ENCODE results near the gene FAM222A. TPM values are rescaled to one million over a fixed set of nuclear protein-coding genes. Genes with fewer than 3 reads are reported as not detected.

Gene FAM222A
- total RNA-seq, 1 experiment from 2014 or later = 1.6 TPM

DNA sequence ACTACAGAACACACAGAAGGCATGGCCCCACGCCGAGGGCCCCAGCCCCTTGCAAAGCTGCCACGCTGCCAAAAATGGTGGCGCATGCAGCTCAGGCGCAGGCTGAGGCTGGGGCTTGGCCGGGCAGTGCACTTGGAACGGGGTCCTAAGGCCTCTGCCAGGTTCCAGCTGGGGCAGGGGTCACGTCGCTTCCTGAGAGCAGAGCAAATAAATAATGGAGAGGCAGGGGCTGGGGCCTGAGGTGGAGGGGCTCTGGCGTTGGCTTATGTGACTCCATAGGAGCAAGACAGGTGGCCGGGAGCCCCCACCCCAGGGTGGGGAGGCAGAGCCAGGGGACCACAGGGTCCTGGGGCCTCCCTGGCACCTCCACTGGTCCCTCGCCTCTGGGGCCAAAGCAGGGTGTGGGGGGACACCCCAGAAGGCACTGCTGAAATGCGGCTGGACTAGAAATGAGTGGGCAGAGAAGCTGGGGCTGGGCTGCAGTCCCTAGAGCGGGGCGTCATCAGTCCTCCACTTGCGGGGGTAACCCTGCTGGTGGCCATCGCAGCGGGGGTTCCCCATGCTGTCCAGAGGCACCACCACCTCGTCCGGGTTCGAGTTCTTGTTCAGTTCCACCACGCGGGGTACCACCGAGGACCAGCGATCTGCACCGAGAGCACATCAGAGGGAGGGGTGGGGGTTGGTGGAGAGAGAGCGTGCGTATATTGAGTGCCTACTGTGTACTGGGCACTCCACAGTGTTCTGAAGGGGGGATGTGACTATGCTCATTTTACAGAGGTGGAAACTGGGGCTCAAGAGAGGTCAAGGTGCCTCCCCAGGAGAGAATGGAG lies 69.7 kb downstream of the FAM222A start:
- ChIA-PET POLR2A (no interaction called here), CTCF (interaction anchor here (1.5 to 2.0 kb wide), 2 partner anchors 8 to 10 kb away, joined by 6 to 8 read pairs; no protein-coding TSS in a partner anchor)
- no peak for ATAC-seq
- H3K4me1 Mint-ChIP-seq = 0 out of 2 replicates have a peak, but pooled peaks cover 3% of the 10 kb centered on the region
- DNase-seq (ENCODE audit: low spot score) = no peak
- no peaks in the 10 kb centered on the region; the same call in 1 of the 2 replicates for H3K27me3 Mint-ChIP-seq (ENCODE audit: low read depth)
- no peak overlapping the region for H3K4me3 Mint-ChIP-seq
- no peaks in the 10 kb centered on the region for H3K36me3 Mint-ChIP-seq
- peaks cover 6% of the 10 kb centered on the region; the same call in 1 of the 2 replicates for H3K9me3 Mint-ChIP-seq
- peak overlapping the region; percentile 38; the same call in 1 of the 2 replicates for H3K27ac Mint-ChIP-seq
- TF ChIP-seq, protein P1, sequence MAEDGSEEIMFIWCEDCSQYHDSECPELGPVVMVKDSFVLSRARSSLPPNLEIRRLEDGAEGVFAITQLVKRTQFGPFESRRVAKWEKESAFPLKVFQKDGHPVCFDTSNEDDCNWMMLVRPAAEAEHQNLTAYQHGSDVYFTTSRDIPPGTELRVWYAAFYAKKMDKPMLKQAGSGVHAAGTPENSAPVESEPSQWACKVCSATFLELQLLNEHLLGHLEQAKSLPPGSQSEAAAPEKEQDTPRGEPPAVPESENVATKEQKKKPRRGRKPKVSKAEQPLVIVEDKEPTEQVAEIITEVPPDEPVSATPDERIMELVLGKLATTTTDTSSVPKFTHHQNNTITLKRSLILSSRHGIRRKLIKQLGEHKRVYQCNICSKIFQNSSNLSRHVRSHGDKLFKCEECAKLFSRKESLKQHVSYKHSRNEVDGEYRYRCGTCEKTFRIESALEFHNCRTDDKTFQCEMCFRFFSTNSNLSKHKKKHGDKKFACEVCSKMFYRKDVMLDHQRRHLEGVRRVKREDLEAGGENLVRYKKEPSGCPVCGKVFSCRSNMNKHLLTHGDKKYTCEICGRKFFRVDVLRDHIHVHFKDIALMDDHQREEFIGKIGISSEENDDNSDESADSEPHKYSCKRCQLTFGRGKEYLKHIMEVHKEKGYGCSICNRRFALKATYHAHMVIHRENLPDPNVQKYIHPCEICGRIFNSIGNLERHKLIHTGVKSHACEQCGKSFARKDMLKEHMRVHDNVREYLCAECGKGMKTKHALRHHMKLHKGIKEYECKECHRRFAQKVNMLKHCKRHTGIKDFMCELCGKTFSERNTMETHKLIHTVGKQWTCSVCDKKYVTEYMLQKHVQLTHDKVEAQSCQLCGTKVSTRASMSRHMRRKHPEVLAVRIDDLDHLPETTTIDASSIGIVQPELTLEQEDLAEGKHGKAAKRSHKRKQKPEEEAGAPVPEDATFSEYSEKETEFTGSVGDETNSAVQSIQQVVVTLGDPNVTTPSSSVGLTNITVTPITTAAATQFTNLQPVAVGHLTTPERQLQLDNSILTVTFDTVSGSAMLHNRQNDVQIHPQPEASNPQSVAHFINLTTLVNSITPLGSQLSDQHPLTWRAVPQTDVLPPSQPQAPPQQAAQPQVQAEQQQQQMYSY (CRISPR knock-in tag; IDR thresholded peaks at IDR 0.05) = no peak; the same call in 1 of the 2 replicates
- TF ChIP-seq ZNF232 (CRISPR knock-in tag; IDR thresholded peaks at IDR 0.05) (no peak), GTF2I (CRISPR knock-in tag; conservative IDR thresholded peaks at IDR 0.05) (no peak), CREB1 (CRISPR knock-in tag; IDR thresholded peaks at IDR 0.05) (no peak), SMAD3 (CRISPR knock-in tag; IDR thresholded peaks at IDR 0.05; ENCODE audit: borderline replicate concordance) (no peak), SOX15 (CRISPR knock-in tag; IDR thresholded peaks at IDR 0.05) (no peak), JAZF1 (CRISPR knock-in tag; IDR thresholded peaks at IDR 0.05) (no peak), ESRRA (CRISPR knock-in tag; IDR thresholded peaks at IDR 0.05; ENCODE audit: borderline replicate concordance) (no peak), MYBL2 (CRISPR knock-in tag; IDR thresholded peaks at IDR 0.05) (no peak), NFATC4 (CRISPR knock-in tag; IDR thresholded peaks at IDR 0.05) (no peak), RORB (CRISPR knock-in tag; IDR thresholded peaks at IDR 0.05) (no peak), ZNF138 (CRISPR knock-in tag; conservative IDR thresholded peaks at IDR 0.05) (no peak)
- TF ChIP-seq, protein P2, sequence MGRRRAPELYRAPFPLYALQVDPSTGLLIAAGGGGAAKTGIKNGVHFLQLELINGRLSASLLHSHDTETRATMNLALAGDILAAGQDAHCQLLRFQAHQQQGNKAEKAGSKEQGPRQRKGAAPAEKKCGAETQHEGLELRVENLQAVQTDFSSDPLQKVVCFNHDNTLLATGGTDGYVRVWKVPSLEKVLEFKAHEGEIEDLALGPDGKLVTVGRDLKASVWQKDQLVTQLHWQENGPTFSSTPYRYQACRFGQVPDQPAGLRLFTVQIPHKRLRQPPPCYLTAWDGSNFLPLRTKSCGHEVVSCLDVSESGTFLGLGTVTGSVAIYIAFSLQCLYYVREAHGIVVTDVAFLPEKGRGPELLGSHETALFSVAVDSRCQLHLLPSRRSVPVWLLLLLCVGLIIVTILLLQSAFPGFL (CRISPR knock-in tag; IDR thresholded peaks at IDR 0.05; ENCODE audit: borderline replicate concordance) = no peak
- TF ChIP-seq, protein P3, sequence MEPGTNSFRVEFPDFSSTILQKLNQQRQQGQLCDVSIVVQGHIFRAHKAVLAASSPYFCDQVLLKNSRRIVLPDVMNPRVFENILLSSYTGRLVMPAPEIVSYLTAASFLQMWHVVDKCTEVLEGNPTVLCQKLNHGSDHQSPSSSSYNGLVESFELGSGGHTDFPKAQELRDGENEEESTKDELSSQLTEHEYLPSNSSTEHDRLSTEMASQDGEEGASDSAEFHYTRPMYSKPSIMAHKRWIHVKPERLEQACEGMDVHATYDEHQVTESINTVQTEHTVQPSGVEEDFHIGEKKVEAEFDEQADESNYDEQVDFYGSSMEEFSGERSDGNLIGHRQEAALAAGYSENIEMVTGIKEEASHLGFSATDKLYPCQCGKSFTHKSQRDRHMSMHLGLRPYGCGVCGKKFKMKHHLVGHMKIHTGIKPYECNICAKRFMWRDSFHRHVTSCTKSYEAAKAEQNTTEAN (CRISPR knock-in tag; IDR thresholded peaks at IDR 0.05) = no peak
- TF ChIP-seq, protein P4, sequence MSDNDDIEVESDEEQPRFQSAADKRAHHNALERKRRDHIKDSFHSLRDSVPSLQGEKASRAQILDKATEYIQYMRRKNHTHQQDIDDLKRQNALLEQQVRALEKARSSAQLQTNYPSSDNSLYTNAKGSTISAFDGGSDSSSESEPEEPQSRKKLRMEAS (CRISPR knock-in tag; IDR thresholded peaks at IDR 0.05) = no peak
- TF ChIP-seq, protein P5, sequence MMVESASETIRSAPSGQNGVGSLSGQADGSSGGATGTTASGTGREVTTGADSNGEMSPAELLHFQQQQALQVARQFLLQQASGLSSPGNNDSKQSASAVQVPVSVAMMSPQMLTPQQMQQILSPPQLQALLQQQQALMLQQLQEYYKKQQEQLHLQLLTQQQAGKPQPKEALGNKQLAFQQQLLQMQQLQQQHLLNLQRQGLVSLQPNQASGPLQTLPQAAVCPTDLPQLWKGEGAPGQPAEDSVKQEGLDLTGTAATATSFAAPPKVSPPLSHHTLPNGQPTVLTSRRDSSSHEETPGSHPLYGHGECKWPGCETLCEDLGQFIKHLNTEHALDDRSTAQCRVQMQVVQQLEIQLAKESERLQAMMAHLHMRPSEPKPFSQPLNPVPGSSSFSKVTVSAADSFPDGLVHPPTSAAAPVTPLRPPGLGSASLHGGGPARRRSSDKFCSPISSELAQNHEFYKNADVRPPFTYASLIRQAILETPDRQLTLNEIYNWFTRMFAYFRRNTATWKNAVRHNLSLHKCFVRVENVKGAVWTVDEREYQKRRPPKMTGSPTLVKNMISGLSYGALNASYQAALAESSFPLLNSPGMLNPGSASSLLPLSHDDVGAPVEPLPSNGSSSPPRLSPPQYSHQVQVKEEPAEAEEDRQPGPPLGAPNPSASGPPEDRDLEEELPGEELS (CRISPR knock-in tag; IDR thresholded peaks at IDR 0.05) = no peak
- TF ChIP-seq, protein P6, sequence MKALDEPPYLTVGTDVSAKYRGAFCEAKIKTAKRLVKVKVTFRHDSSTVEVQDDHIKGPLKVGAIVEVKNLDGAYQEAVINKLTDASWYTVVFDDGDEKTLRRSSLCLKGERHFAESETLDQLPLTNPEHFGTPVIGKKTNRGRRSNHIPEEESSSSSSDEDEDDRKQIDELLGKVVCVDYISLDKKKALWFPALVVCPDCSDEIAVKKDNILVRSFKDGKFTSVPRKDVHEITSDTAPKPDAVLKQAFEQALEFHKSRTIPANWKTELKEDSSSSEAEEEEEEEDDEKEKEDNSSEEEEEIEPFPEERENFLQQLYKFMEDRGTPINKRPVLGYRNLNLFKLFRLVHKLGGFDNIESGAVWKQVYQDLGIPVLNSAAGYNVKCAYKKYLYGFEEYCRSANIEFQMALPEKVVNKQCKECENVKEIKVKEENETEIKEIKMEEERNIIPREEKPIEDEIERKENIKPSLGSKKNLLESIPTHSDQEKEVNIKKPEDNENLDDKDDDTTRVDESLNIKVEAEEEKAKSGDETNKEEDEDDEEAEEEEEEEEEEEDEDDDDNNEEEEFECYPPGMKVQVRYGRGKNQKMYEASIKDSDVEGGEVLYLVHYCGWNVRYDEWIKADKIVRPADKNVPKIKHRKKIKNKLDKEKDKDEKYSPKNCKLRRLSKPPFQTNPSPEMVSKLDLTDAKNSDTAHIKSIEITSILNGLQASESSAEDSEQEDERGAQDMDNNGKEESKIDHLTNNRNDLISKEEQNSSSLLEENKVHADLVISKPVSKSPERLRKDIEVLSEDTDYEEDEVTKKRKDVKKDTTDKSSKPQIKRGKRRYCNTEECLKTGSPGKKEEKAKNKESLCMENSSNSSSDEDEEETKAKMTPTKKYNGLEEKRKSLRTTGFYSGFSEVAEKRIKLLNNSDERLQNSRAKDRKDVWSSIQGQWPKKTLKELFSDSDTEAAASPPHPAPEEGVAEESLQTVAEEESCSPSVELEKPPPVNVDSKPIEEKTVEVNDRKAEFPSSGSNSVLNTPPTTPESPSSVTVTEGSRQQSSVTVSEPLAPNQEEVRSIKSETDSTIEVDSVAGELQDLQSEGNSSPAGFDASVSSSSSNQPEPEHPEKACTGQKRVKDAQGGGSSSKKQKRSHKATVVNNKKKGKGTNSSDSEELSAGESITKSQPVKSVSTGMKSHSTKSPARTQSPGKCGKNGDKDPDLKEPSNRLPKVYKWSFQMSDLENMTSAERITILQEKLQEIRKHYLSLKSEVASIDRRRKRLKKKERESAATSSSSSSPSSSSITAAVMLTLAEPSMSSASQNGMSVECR (CRISPR knock-in tag; IDR thresholded peaks at IDR 0.05; ENCODE audit: borderline replicate concordance) = no peak
- TF ChIP-seq, protein P7, sequence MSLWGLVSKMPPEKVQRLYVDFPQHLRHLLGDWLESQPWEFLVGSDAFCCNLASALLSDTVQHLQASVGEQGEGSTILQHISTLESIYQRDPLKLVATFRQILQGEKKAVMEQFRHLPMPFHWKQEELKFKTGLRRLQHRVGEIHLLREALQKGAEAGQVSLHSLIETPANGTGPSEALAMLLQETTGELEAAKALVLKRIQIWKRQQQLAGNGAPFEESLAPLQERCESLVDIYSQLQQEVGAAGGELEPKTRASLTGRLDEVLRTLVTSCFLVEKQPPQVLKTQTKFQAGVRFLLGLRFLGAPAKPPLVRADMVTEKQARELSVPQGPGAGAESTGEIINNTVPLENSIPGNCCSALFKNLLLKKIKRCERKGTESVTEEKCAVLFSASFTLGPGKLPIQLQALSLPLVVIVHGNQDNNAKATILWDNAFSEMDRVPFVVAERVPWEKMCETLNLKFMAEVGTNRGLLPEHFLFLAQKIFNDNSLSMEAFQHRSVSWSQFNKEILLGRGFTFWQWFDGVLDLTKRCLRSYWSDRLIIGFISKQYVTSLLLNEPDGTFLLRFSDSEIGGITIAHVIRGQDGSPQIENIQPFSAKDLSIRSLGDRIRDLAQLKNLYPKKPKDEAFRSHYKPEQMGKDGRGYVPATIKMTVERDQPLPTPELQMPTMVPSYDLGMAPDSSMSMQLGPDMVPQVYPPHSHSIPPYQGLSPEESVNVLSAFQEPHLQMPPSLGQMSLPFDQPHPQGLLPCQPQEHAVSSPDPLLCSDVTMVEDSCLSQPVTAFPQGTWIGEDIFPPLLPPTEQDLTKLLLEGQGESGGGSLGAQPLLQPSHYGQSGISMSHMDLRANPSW (CRISPR knock-in tag; conservative IDR thresholded peaks at IDR 0.05; ENCODE audit: low read depth) = no peak

Measured in WTC11 (cell line).